BJ (cell line): ENCODE data around the gene PLXND1. TPM values are rescaled to one million over a fixed set of nuclear protein-coding genes. Genes with fewer than 3 reads are reported as not detected.

ENCODE experiments used
- CTCF ChIA-PET: fragments of 350-600 bp; formaldehyde crosslinking; extraction: SDS; loops from one replicate; lab custom pipeline; 2021; ENCODE audit warnings: antibody characterized with exemption, inconsistent platforms; lab: Yijun Ruan, JAX
- POLR2A ChIA-PET: fragments of 300-600 bp; sonication (Branson Sonifier 250); formaldehyde crosslinking; extraction: SDS; loops from one replicate; lab custom pipeline; 2021; ENCODE audit warnings: antibody characterized with exemption; lab: Charles Lee
- DNase-seq: peaks from one replicate; pipeline ENCODE4 v3.0.0-alpha.2; 2011; ENCODE audit warnings: low read depth
- H3K27me3 ChIP-seq: 2 replicates; pipeline ENCODE4 v1.6.0; 2011; ENCODE audit warnings: low read length; ENCODE audit not compliant: control insufficient read depth, insufficient read depth
- H3K36me3 ChIP-seq: 2 replicates; pipeline ENCODE4 v1.5.1; 2011; ENCODE audit warnings: low read length; ENCODE audit not compliant: control insufficient read depth, insufficient read depth
- H3K4me3 ChIP-seq: 2 replicates; pipeline ENCODE4 v1.5.1; 2011; ENCODE audit warnings: low read depth, mild to moderate bottlenecking, control low read depth, low read length
- polyA plus RNA-seq: library from polyadenylated mRNA; depleted of rRNA; stranded (reverse); fragments of >200 nt; gene quantifications from 2 replicates; pipeline ENCODE4 v1.2.3, GENCODE V29; 2011
- TF ChIP-seq, protein P1 (sequence below): IDR thresholded peaks from 2 replicates; pipeline ENCODE4 v1.5.1; 2011; ENCODE audit warnings: low read depth, mild to moderate bottlenecking, control low read depth, inconsistent platforms, low read length, moderate library complexity; ENCODE audit not compliant: insufficient read depth

PLXND1 gene
- polyA plus RNA-seq, 1 experiment: 128 TPM

GRCh38 chr3:129603561-129603942 is 2.9 kb downstream of the PLXND1 start:
- ChIA-PET CTCF (interaction anchor here (0.5 to 2.1 kb wide), 5 partner anchors 92 to 357 kb away, joined by 3 to 6 read pairs (median 5); no protein-coding TSS in a partner anchor), POLR2A (interaction anchor here (0.7 kb wide), 1 partner anchor 42 kb away, joined by 3 read pairs; no protein-coding TSS in a partner anchor)
- TF ChIP-seq, protein P1, sequence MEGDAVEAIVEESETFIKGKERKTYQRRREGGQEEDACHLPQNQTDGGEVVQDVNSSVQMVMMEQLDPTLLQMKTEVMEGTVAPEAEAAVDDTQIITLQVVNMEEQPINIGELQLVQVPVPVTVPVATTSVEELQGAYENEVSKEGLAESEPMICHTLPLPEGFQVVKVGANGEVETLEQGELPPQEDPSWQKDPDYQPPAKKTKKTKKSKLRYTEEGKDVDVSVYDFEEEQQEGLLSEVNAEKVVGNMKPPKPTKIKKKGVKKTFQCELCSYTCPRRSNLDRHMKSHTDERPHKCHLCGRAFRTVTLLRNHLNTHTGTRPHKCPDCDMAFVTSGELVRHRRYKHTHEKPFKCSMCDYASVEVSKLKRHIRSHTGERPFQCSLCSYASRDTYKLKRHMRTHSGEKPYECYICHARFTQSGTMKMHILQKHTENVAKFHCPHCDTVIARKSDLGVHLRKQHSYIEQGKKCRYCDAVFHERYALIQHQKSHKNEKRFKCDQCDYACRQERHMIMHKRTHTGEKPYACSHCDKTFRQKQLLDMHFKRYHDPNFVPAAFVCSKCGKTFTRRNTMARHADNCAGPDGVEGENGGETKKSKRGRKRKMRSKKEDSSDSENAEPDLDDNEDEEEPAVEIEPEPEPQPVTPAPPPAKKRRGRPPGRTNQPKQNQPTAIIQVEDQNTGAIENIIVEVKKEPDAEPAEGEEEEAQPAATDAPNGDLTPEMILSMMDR: no peak
- Histone ChIP-seq H3K4me3 (peak overlapping the region; percentile 70), H3K36me3 (no peaks in the 10 kb centered on the region), H3K27me3 (no peaks in the 10 kb centered on the region)
- DNase-seq: no peak

DNA sequence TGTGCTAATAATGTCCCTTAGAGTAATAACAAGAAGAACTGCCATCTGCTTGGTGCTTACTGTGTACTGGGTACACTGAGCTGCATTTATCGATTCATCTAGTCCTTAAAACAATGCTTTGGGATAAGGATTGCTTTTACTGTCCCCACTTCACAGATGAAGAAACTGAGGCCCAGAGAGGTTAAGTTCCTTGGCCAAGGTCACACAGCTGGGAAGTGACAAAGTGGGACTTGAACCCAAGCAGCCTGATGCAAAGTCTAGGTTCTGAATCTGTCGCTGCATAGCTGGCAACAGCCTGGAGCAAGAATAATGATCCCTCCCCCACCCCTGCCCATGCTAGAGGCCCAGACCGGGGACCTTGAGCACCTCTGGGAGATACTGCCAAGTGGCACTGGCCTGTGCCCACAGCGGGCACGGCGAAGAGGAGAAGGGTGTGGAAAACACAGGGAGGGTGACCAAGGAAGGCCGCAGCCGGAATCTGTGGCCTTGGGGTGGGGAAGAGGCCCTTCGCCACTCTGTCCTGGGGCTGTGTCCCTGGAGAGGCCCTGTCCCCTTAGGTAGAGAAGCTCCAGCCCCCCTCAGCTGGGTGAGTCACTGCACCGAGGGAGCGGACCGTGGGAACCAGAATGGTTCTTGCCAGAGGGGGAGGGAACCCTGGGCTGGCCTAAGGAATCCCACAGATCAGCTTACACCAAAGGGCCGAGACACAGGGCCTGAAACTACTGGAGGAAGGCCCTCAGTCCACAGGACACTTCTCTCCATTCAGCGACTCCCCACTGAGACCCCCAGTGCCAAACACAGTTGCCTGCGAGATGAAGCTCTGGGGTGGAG is 3.5 kb downstream of the PLXND1 start:
- no peaks in the 10 kb centered on the region for H3K36me3 ChIP-seq
- ChIA-PET POLR2A (interaction anchor here (0.7 kb wide), 2 partner anchors 42 to 587 kb away, joined by 3 read pairs; no protein-coding TSS in a partner anchor), CTCF (interaction anchor here (0.7 to 2.1 kb wide), 4 partner anchors 92 to 220 kb away, joined by 3 to 6 read pairs (median 4); no protein-coding TSS in a partner anchor)
- H3K27me3 ChIP-seq: no peaks in the 10 kb centered on the region
- TF ChIP-seq, protein P1: no peak
- H3K4me3 ChIP-seq: peak overlapping the region; percentile 70
- DNase-seq: peak; percentile 86

- Histone ChIP-seq H3K27me3 (no peaks in the 10 kb centered on the region), H3K4me3 (no peak overlapping the region), H3K36me3 (no peaks in the 10 kb centered on the region)
- DNase-seq: no peak
- ChIA-PET CTCF (interaction anchor here (2.1 kb wide), 1 partner anchor 116 kb away, joined by 5 read pairs; no protein-coding TSS in a partner anchor), POLR2A (no interaction called here)
- TF ChIP-seq, protein P1: no peak
Observed at GRCh38 chr3:129602309-129602708, 4.2 kb downstream of the PLXND1 start.

GRCh38 chr3:129601713-129602112 is 4.8 kb downstream of the PLXND1 start:
- ChIA-PET POLR2A (no interaction called here), CTCF (no interaction called here)
- TF ChIP-seq, protein P1: no peak
- DNase-seq: no peak
- Histone ChIP-seq H3K36me3 (no peaks in the 10 kb centered on the region), H3K4me3 (no peak overlapping the region), H3K27me3 (no peaks in the 10 kb centered on the region)

GRCh38 chr3:129600348-129600747 is 6.1 kb downstream of the PLXND1 start:
- Histone ChIP-seq H3K4me3 (no peak overlapping the region), H3K36me3 (no peaks in the 10 kb centered on the region), H3K27me3 (no peaks in the 10 kb centered on the region)
- ChIA-PET CTCF (interaction anchor here (1.0 kb wide), 2 partner anchors 9 to 110 kb away, joined by 3 to 4 read pairs; no protein-coding TSS in a partner anchor), POLR2A (no interaction called here)
- TF ChIP-seq, protein P1: no peak
- no peak for DNase-seq
